ES-I3 (cell line): ENCODE results near the gene IQCC.

Source experiments
- H3K36me3 ChIP-seq: 2 replicates; pipeline ENCODE4 v1.6.1; 2013; ENCODE audit warnings: mild to moderate bottlenecking, low read length, control low read depth, moderate library complexity; ENCODE audit not compliant: insufficient read depth
- H3K4me1 ChIP-seq: 2 replicates; pipeline ENCODE4 v1.6.1; 2013; ENCODE audit warnings: mild to moderate bottlenecking, control low read depth, low read length; ENCODE audit not compliant: insufficient read depth
- H3K9ac ChIP-seq: 2 replicates; pipeline ENCODE4 v1.6.1; 2013; ENCODE audit warnings: low read depth, mild to moderate bottlenecking, low read length, moderate library complexity
- H3K9me3 ChIP-seq: 2 replicates; pipeline ENCODE4 v1.6.1; 2013; ENCODE audit warnings: mild to moderate bottlenecking, low read length, moderate library complexity; ENCODE audit not compliant: control insufficient read depth, insufficient read depth

IQCC gene

DNA sequence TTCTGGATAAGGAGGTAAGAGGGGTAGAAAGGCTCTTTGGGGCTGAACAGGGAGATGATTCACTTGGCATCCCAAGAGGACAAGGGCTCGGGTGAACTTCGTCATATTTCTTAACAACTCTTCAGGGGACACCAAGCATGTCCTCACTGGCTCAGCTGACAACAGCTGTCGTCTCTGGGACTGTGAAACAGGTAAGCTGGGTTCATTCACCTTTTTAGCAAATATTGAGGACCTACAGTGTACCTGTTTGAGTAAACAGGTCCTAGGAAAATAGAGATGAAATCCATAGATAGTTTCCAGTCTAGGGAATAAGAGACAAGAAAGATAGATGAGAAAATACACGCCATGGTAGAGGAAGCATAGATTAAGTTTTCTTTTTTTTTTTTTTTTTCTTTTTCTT lies 18.8 kb downstream of the IQCC start:
- Histone ChIP-seq H3K4me1 (peaks cover 10% of the 10 kb centered on the region), H3K9me3 (no peaks in the 10 kb centered on the region), H3K36me3 (peaks cover 28% of the 10 kb centered on the region), H3K9ac (no peak overlapping the region)

DNA sequence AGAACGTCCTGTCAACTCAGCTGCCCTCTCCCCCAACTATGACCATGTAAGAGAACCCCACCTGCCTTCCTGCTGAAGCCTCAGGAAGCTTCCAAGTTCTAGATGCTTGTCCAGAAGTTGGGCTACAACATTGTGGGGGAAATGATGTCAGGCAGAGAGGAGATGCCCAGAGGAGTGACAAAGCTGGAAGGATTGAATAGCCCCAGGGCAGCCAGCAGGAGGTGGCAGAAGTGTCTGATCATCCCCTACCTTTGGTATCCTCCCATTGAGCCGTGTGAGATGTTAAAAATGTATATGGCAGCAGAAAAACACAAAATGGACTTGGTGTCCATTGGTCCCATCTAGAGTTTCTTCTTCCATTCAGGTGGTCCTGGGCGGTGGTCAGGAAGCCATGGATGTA lies 23.3 kb downstream of the IQCC start:
- Histone ChIP-seq H3K9ac (no peak overlapping the region), H3K36me3 (peaks cover 35% of the 10 kb centered on the region), H3K9me3 (no peaks in the 10 kb centered on the region), H3K4me1 (no peaks in the 10 kb centered on the region)

DNA sequence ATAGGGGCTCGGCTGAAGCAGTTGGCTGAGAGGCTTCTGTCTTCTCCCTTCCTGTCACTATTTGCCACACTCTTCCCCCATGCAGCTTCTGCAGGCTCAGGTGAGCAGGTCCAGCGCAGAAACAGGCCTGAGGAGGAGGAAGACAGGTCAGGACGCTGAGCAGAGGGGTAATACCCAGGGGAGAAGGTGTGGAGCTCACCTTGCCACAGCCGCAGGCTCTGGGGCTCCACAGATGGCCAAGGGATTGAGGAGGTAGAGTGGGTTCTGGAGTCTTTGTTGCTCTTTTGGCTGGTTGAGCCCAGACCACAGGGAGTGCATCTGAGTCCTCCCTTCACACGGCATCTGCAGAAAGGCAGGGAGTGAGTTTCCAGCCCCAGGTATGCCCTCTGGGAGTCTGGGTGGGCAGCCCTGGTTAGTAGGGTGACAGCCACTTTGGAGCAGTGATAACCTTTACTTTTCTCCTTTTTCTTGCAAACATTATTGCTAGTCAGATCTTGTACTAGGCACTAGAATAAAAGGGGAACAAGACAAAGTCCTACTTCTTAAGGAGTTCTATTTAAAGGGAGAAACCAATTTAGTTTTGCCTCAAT lies 26.5 kb downstream of the IQCC start:
- peaks cover 26% of the 10 kb centered on the region for H3K36me3 ChIP-seq

DNA sequence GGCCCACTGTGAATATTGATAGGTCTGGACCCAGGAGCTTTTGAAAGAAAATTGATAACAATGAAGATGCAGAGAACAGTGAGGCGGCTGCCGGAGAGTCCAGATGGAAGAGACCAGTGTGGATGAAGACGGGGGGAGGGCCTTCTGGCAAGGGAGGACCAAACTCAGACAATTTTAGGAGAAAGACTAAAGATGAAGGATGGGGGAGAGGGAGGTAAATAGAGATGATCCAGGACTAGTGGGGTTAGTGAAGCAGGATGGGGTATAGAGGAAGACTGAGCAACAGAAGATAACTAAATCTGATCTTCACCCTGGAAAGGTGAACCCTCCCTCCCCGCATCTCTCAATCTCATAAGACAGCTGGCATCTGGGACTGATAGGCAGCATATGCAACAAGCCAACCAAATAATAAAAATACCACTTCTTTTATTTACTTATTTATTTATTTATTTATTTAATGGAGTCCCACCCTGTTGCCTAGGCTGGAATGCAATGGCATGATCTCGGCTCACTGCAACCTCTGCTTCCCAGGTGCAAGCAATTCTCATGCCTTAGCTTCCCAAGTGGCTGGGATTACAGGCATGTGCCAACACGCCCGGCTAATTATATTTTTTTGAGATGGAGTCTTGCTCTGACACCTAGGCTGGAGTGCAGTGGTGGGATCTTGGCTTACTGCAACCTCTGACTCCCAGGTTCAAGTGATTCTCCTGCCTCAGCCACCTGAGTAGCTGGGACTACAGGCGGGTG lies 27.3 kb downstream of the IQCC start:
- Histone ChIP-seq H3K9ac (no peak overlapping the region), H3K9me3 (no peaks in the 10 kb centered on the region), H3K4me1 (no peaks in the 10 kb centered on the region), H3K36me3 (peaks cover 25% of the 10 kb centered on the region)

More for the DNA sequence above, 26.5 kb downstream of the IQCC start:
- Histone ChIP-seq H3K9ac (no peak overlapping the region), H3K9me3 (no peaks in the 10 kb centered on the region), H3K4me1 (no peaks in the 10 kb centered on the region)

DNA sequence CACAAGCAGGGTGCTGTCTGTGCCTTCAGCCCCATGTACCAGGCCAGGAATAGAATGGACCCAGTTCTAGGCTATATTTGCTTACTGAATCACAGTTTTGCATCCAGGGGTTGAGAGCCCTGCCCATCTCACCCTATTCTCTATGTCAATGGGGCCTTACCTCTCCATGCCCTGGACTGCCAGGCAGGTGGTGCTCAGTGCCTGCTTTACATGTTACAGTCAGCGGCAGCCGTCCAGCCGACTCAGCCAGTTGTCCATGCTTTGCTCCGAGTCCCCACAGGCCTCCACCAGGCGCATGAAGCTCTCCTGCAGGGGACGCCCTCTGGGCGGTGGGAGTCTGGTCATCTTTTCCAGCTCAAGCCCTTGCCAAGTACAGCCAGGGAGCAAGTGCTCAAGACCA lies 29.3 kb downstream of the IQCC start:
- H3K9me3 ChIP-seq = no peaks in the 10 kb centered on the region
- peaks cover 13% of the 10 kb centered on the region; the same call in 1 of the 2 replicates for H3K36me3 ChIP-seq
- no peaks in the 10 kb centered on the region for H3K4me1 ChIP-seq
- no peak overlapping the region for H3K9ac ChIP-seq

DNA sequence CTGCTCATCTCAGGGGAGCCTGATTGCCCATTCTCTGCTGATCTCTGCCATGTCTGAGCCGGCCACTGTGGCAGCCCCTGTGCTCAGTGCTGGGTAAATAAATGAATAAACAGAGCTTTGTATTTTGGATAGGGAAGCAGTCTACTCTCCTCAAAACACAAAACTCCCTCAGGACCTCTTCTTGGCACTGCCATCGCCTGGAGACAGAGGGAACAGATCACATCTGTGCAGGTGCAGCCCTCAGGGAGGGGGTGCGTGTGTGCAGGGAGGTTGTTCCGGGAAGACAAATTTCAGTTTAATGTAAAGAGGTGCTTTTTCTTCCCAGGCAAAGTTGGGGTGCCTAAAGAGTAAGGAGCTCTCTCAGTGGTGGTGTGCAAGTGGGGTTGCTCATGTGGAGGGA lies 33.9 kb downstream of the IQCC start:
- no peaks in the 10 kb centered on the region for H3K9me3 ChIP-seq
- no peaks in the 10 kb centered on the region for H3K4me1 ChIP-seq
- H3K9ac ChIP-seq = peak overlapping the region; percentile 90
- H3K36me3 ChIP-seq = peaks cover 2% of the 10 kb centered on the region; the same call in 1 of the 2 replicates

DNA sequence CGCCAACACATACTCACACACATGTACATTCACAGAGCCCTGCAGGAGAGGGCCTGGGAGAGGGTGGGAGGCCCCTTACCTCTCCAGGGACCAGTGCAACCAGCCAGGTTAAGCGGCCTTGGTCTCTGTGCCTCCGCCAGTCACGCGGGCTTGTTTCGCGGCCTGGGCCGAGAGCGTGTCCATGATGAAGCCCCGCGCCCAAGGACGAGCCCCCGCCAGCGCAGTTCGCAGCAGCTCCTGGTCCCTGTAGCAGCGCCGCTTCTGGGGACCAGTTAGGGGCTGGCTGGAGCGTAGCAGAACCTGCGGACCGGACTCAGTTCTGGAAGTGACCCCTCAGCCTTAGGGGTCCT lies 34.3 kb downstream of the IQCC start:
- Histone ChIP-seq H3K9ac (peak overlapping the region; percentile 90), H3K36me3 (no peaks in the 10 kb centered on the region), H3K4me1 (no peaks in the 10 kb centered on the region), H3K9me3 (no peaks in the 10 kb centered on the region)

DNA sequence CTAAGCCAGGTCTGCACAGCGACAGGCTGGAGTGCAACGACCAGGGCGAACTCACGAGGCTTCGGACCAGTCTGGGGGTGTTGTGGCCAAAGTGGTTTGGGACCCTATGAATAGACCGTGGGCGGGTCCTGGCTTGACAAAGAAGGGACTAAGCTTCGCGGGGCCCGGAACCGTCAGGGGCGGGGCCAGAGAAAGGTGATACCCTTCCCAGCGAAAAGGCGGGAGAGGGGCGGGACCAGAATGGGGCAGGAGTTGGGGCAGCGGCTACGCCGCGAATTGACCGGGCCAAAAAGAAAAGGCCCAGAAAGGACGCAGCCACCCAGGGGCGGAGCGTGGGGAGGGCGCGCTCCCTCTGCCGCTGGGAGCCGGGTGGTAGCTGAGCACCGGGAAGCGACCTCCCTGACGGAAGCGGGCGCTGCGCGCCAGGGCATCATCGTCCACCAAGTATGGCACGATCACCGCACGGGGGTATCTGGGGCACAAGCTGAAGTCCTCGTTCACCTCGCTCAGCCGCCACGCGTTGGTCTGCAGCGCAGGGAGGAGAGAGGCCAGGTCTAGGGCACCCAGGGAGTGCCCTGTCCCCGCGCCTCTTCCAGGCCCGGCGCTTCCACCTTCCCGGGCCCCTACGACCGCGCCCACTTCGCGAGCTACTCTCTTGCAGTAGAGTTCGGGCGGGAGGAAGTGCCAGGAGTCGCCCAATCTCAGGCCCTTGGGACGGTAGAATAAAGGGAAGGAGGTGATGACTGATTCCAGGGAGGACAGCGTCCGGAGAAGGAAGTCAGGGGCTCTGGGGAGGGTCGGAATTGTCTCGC lies 34.9 kb downstream of the IQCC start:
- Histone ChIP-seq H3K4me1 (no peaks in the 10 kb centered on the region), H3K9ac (peak overlapping the region; percentile 90), H3K36me3 (no peaks in the 10 kb centered on the region), H3K9me3 (no peaks in the 10 kb centered on the region)

DNA sequence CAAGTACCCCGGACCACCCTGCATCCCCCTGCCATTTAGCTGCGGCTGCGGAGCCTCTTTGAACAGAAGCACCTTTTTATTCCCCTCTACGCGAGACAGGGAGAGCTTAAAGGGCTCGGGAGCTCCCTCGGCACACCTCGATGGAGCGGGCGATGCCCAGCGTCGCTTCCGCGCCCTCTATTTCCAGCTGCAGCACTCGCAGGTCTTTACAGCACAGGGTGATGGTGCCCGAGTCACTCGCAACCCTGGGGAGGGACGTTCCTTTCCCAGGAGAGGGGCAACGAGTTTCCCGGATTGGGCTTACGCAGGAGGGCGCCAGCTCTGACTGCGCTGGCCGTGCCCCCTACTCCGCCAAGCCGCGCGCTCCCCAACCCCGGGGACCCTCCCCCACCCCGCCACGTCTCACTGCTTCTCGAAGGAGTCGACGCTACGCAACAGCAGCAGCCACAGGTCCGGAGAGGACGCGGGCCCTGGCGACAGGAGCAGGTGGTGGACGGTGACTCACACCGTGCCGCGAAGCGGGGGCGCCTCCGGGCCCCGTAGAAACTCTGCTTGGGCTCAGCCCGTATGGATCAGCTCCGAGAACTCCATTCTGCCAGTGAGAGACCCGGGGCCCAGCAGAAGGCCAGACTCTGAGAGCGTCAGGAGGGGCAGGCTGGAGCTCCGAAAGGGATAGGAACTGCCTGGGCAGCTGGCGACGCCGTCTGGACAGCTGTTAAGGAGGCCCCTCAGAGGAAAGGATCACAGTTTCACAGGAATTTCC lies 35.7 kb downstream of the IQCC start:
- Histone ChIP-seq H3K4me1 (no peaks in the 10 kb centered on the region), H3K36me3 (no peaks in the 10 kb centered on the region), H3K9me3 (no peaks in the 10 kb centered on the region), H3K9ac (peak overlapping the region; percentile 90)

DNA sequence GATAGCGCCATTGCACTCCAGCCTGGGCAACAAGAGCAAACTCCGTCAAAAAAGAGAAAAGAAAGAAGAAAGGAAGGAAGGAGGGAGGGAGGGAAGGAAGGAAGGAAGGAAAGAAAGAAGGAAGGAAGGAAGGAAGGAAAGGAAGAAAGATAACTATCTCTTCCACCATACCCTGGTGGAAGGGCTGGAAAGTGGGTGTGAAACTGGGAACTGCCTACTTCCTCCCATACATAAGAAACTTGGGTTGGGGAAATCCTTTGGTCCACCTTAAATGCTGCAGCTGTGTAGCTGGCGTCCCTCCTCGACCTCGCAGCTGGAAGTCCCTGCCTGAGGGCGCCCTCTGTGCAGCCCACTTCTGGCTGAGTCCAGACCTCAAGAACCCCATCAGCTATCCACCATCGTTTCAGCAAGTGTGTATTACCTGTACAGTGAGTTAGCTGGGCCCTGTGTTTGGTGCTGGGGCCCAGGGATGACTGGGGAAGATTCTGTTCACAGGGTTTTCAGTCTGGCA lies 36.9 kb downstream of the IQCC start:
- no peaks in the 10 kb centered on the region for H3K9me3 ChIP-seq
- H3K4me1 ChIP-seq = no peaks in the 10 kb centered on the region
- no peaks in the 10 kb centered on the region for H3K36me3 ChIP-seq
- H3K9ac ChIP-seq = no peak overlapping the region

DNA sequence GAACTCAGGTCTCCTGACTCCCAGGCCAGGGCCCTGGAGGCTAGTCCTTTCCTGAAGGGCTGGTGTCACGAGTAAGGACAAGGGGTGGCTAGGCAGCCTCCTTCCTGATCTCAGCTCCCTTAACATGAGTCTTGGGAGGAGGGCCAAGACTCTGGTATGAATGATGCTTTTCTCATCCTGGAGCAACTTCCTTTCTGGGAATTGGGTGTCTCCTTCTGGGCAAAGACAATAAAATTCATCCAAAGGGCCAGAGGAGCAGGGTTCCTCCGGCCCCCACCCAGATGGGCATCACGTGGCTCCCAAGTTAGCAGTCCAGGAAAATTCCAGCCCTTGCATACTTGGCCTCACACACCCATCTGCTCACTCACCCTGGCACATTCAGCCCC lies 41.4 kb downstream of the IQCC start, which contains the start of gene FAM167B:
Gene FAM167B, plus strand, starts transcription at position 335 of the 386 bp plus-strand sequence. CDS start 200 bp downstream, outside the sequence.
- H3K9ac ChIP-seq = no peak within 1 kb of the TSS
- H3K9me3 ChIP-seq = no peaks in the 10 kb centered on the region
- no peaks in the 10 kb centered on the region for H3K36me3 ChIP-seq
- H3K4me1 ChIP-seq = peaks cover 24% of the 10 kb centered on the region

DNA sequence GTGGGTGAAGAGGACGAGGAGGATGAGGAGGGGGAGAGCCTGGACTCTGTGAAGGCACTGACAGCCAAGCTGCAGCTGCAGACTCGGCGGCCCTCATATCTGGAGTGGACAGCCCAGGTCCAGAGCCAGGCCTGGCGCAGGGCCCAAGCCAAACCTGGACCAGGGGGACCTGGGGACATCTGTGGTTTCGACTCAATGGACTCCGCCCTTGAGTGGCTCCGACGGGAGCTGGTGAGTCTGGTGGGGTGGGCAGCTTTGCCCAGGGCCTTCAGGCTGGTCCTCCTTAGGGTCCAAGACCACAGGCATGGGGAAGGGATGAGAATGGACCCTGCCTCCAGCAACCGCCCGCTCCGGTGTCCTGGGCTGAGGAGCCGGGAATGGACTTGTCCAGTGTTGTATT lies 42.0 kb downstream of the IQCC start:
- H3K36me3 ChIP-seq = no peaks in the 10 kb centered on the region
- H3K9me3 ChIP-seq = no peaks in the 10 kb centered on the region
- H3K9ac ChIP-seq = no peak overlapping the region
- H3K4me1 ChIP-seq = peaks cover 24% of the 10 kb centered on the region

DNA sequence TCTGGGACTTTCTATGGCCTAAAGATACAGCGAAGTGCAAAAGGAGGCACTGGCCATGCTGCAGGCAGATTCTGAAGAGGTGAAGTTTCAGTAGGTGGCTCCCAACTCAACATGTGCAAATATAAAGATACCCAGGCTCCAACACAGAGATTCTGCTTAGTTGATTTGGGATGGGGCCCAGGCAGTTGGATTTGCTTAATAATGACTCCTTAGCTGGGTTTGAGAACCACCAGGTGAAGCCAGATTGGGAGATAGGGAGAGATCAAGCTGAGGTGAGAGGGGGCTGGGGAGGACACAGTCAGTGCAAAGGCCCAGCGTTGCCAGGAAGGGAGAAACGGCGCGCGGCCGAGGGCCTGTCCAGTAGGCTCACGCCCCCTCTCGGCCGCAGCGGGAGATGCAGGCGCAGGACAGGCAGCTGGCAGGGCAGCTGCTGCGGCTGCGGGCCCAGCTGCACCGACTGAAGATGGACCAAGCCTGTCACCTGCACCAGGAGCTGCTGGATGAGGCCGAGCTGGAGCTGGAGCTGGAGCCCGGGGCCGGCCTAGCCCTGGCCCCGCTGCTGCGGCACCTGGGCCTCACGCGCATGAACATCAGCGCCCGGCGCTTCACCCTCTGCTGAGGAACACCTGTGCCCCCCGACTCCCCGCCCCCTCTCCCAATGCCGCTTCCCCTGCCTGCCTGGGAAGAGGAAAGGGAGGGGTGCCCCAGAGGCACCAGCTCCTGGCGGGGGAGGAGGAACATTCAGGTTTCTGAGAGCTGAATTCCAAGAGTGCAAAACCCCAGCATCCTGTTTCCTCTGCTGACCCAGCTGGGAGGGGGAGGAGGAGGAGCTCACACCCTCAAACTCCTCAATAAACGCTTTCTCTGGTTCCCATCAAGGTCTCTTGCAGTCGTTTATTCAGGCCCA lies 42.8 kb downstream of the IQCC start:
- Histone ChIP-seq H3K4me1 (peaks cover 24% of the 10 kb centered on the region), H3K36me3 (no peaks in the 10 kb centered on the region), H3K9me3 (no peaks in the 10 kb centered on the region), H3K9ac (peak overlapping the region; percentile 33; the same call in 1 of the 2 replicates)
